DND-41 (cell line): Measurements from ENCODE around the gene AMDHD2.

Source experiments
- ATAC-seq: fragments of 200-7000 bp; cut with Tn5 transposase; 3 replicates; pipeline ENCODE4 v1.9.1; 2021; ENCODE audit warnings: low read depth; ENCODE audit not compliant: insufficient read depth
- DNase-seq: peaks from one replicate; pipeline ENCODE4 v3.0.0-alpha.2; 2020
- H2AFZ ChIP-seq: 2 replicates; pipeline ENCODE4 v1.6.0; 2012; ENCODE audit warnings: low read depth, low read length
- H3K27ac ChIP-seq: 2 replicates; pipeline ENCODE4 v1.5.1; 2012; ENCODE audit warnings: low read length, inconsistent platforms
- H3K27me3 ChIP-seq: fragments of 200-600 bp; sonication (generic); 2 replicates; pipeline ENCODE4 v1.6.0; 2012; ENCODE audit warnings: low read length, mild to moderate bottlenecking, inconsistent platforms; ENCODE audit not compliant: insufficient read depth, poor library complexity
- H3K36me3 ChIP-seq: 2 replicates; pipeline ENCODE4 v1.5.1; 2012; ENCODE audit warnings: low read length, inconsistent platforms; ENCODE audit not compliant: insufficient read depth
- H3K4me1 ChIP-seq: 2 replicates; pipeline ENCODE4 v1.5.1; 2012; ENCODE audit warnings: mild to moderate bottlenecking, low read length; ENCODE audit not compliant: insufficient read depth
- H3K4me2 ChIP-seq: 2 replicates; pipeline ENCODE4 v1.6.0; 2012; ENCODE audit warnings: mild to moderate bottlenecking, moderate library complexity, low read length, inconsistent platforms; ENCODE audit not compliant: insufficient read depth
- H3K4me3 ChIP-seq, 2 experiments: fragments of 200-600 bp in 1 of 2; shearing (Covaris generic) in 1 of 2; 2 replicates each; pipeline ENCODE4 v1.5.1; 2012 to 2016; ENCODE audit warnings: inconsistent platforms in 2 of 2, low read length in 2 of 2, mild to moderate bottlenecking in 2 of 2, low read depth in 1 of 2, moderate library complexity in 1 of 2
- H3K79me2 ChIP-seq: 2 replicates; pipeline ENCODE4 v1.6.0; 2012; ENCODE audit warnings: low read length, inconsistent platforms; ENCODE audit not compliant: insufficient read depth
- H3K9ac ChIP-seq: 2 replicates; pipeline ENCODE4 v1.6.0; 2012; ENCODE audit warnings: low read depth, mild to moderate bottlenecking, inconsistent platforms, low read length, moderate library complexity
- H3K9me3 ChIP-seq: 2 replicates; pipeline ENCODE4 v1.5.1; 2012; ENCODE audit warnings: low read length, moderate library complexity, mild to moderate bottlenecking, inconsistent platforms; ENCODE audit not compliant: insufficient read depth, severe bottlenecking
- H4K20me1 ChIP-seq: 2 replicates; pipeline ENCODE4 v1.6.0; 2012; ENCODE audit warnings: low read length; ENCODE audit not compliant: insufficient read depth
- CTCF ChIP-seq: IDR thresholded peaks from 2 replicates; pipeline ENCODE4 v1.5.1; 2012; ENCODE audit warnings: borderline replicate concordance, low read length, moderate library complexity, mild to moderate bottlenecking; ENCODE audit not compliant: poor library complexity, severe bottlenecking; ENCODE audit errors: extremely low read depth
- EZH2 ChIP-seq: IDR thresholded peaks from 3 replicates; pipeline ENCODE4 v1.6.1; 2012; ENCODE audit warnings: borderline replicate concordance, low read depth, mild to moderate bottlenecking, moderate library complexity, low read length, inconsistent platforms; ENCODE audit not compliant: severe bottlenecking

The AMDHD2 gene

GRCh38 chr16:2473446-2473926 lies 46.7 kb upstream of the AMDHD2 start:
- H3K4me1 ChIP-seq = peaks cover 75% of the 10 kb centered on the region
- peaks cover 33% of the 10 kb centered on the region for H3K27me3 ChIP-seq
- H3K27ac ChIP-seq = 0 out of 2 replicates have a peak overlapping the region, but pooled peaks have one; percentile 18
- H4K20me1 ChIP-seq = peaks cover 62% of the 10 kb centered on the region
- peak overlapping the region; percentile 23; the same call in 1 of the 2 replicates for H2AFZ ChIP-seq
- H3K4me2 ChIP-seq = peak overlapping the region; percentile 80
- no peaks in the 10 kb centered on the region for H3K9me3 ChIP-seq
- DNase-seq = peak; percentile 63
- no peaks in the 10 kb centered on the region; the same call in 1 of the 2 replicates for H3K36me3 ChIP-seq
- H3K4me3 ChIP-seq = peak overlapping the region in 1 of 2 experiments; percentile 96; a peak in 2 of 4 replicates
- TF ChIP-seq EZH2 (no peak), CTCF (no peak)
- peak overlapping the region; percentile 97; the same call in 1 of the 2 replicates for H3K9ac ChIP-seq
- peak; percentile 4; the same call in 1 of the 3 replicates for ATAC-seq
- peaks cover 36% of the 10 kb centered on the region for H3K79me2 ChIP-seq

DNA sequence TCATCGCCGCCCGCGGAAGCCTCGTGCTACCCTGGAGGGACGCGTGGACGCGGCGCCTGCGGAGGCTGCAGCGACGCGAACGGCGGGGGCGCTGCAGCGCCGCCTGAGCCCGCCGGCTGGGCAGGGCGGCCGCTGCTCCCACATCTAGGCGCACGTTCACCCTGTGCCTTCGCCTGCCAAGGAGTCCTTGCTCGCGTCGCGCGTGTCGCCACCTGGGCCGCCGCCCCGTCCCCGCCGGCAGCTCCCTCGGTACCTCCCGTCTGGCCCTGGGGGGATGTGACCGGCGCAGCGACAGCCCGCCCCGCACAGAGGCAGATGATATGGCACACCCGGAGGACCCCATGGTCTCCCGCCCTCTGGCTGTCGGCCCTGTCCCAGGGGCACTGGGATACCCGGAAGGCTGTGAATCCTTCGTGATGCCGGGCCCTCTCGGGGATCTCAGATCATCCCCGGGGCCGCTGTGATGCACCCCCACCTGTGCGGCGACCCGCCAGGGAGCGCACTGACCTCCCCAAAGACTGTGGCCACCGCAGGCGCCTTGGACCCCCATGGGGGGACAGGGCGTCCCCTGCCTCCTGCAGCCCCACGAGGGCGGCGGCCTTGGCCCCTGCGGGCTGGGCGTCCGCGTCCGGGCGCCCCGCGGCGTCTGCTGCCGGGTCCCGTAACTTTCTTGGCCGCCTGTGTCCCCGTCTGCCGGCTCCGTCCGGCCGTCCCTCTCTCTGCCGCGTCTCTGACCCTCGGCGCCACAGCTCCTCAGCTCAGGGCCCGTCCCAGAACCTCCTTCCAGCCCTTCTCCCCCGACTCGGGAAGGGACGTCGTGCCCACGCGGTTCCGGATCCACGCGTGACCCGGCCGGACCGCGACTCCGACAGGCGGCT lies 45.9 kb upstream of the AMDHD2 start:
- Histone ChIP-seq H3K79me2 (peaks cover 41% of the 10 kb centered on the region), H4K20me1 (peaks cover 65% of the 10 kb centered on the region), H3K4me2 (peak overlapping the region; percentile 80), H2AFZ (peak overlapping the region; percentile 72), H3K4me3 (peak overlapping the region; percentile 46 to 96), H3K36me3 (no peaks in the 10 kb centered on the region; the same call in 1 of the 2 replicates), H3K27me3 (peaks cover 28% of the 10 kb centered on the region), H3K4me1 (peaks cover 68% of the 10 kb centered on the region), H3K9me3 (no peaks in the 10 kb centered on the region), H3K9ac (peak overlapping the region; percentile 97), H3K27ac (peak overlapping the region; percentile 80)
- peak; percentile 60 for ATAC-seq
- DNase-seq = peak; percentile 62
- TF ChIP-seq EZH2 (peak; percentile 46), CTCF (peak; percentile 70)

DNA sequence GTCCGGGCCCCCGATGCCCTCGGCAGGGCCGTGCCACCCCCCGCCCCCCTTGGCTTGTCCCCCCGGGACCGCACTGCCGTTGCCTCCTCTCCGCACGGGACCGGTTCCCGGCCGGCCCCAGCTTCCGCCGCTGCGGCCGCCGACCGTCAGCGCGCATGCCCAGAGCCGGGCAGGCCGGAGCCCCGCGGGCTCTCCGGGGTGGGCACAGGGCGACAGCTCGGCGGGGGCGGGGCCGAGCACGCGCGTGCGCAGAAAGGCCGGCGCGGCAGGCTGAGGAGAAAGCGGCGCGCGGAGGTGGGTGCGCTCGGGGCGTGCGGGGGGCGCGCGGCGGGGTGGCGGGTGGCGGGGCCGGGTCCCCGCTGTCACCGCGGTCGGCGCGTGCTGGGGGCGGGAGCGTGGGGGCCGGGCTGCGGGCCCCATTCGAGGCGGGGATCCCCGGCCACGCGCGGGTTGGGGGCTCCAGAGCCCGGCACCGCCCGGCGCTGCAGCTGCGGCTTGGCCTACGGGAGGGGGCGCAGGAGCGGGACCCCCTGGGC lies 45.2 kb upstream of the AMDHD2 start, which contains the start of gene TBC1D24:
TBC1D24 (plus strand) TSS at position 251 of the 536 bp plus-strand sequence. CDS start 21,022 bp downstream, outside the sequence.
- H3K4me3 ChIP-seq = peak within 1 kb of the TSS; percentile 46 to 96
- H3K9ac ChIP-seq = peak within 1 kb of the TSS; percentile 97
- ATAC-seq (peak; percentile 63), DNase-seq (peak; percentile 88)
- no peaks in the 10 kb centered on the region for H3K9me3 ChIP-seq
- no peak for TF ChIP-seq EZH2
- TF ChIP-seq CTCF = peak; percentile 2
- H3K36me3 ChIP-seq = no peaks in the 10 kb centered on the region; the same call in 1 of the 2 replicates
- H3K79me2 ChIP-seq = peaks cover 47% of the 10 kb centered on the region
- peaks cover 22% of the 10 kb centered on the region for H3K27me3 ChIP-seq
- peak within 1 kb of the TSS; percentile 76 for H2AFZ ChIP-seq
- H3K4me1 ChIP-seq = peaks cover 61% of the 10 kb centered on the region
- H3K4me2 ChIP-seq = peak within 1 kb of the TSS; percentile 80
- H3K27ac ChIP-seq = peak within 1 kb of the TSS; percentile 80
- H4K20me1 ChIP-seq = peaks cover 65% of the 10 kb centered on the region
